GM23338 (cell line): ENCODE measurements around the gene WIPI1.
"Not testable (repeated sequence)": the region's sequence is repeated elsewhere in the genome, so short reads cannot be mapped to it uniquely, and the experiment has no call there.

Source experiments
- CREB1 ChIP-seq: fragments of 250-450 bp; sonication (Bioruptor Pico); IDR thresholded peaks from 2 replicates; pipeline ENCODE4 v1.5.0; 2020; ENCODE audit warnings: low read depth, mild to moderate bottlenecking, moderate library complexity
- CTCF ChIP-seq, 2 experiments: fragments of 200-600 bp in 1 of 2; sonication (generic) in 1 of 2; conservative IDR thresholded peaks; 2 replicates each; pipeline versions ENCODE4 v1.5.1 to v1.6.1; 2016 to 2017; ENCODE audit warnings: antibody characterized with exemption in 2 of 2, low read depth in 2 of 2, mild to moderate bottlenecking in 2 of 2, moderate library complexity in 1 of 2
- EZH2 ChIP-seq: fragments of 200-600 bp; sonication (generic); IDR thresholded peaks from one replicate; pipeline ENCODE4 v1.8.0; 2017; ENCODE audit warnings: antibody characterized with exemption, mild to moderate bottlenecking, low read depth; ENCODE audit not compliant: unreplicated experiment
- EZH2phosphoT487 ChIP-seq: fragments of 200-600 bp; sonication (generic); IDR thresholded peaks from one replicate; pipeline ENCODE4 v1.8.1; 2018; ENCODE audit warnings: antibody characterized with exemption; ENCODE audit not compliant: unreplicated experiment
- JUNB ChIP-seq: IDR thresholded peaks from one replicate; pipeline ENCODE4 v1.6.1; 2016; ENCODE audit warnings: antibody characterized with exemption; ENCODE audit not compliant: unreplicated experiment
- NANOG ChIP-seq: IDR thresholded peaks from 2 replicates; pipeline ENCODE4 v1.6.1; 2016; ENCODE audit warnings: antibody characterized with exemption, borderline replicate concordance
- POLR2AphosphoS5 ChIP-seq: IDR thresholded peaks from 2 replicates; pipeline ENCODE4 v1.6.1; 2016; ENCODE audit warnings: antibody characterized with exemption, low read depth
- TF ChIP-seq, protein P1 (sequence below): IDR thresholded peaks from 2 replicates; pipeline ENCODE4 v1.6.1; 2016; ENCODE audit warnings: antibody characterized with exemption
- TF ChIP-seq, protein P2 (sequence below): IDR thresholded peaks from one replicate; pipeline ENCODE4 v1.6.1; 2018; ENCODE audit warnings: antibody characterized with exemption; ENCODE audit not compliant: unreplicated experiment

- TF ChIP-seq CTCF (conservative IDR thresholded peaks at IDR 0.05; ENCODE audit: low read depth in 2 of 2); POLR2AphosphoS5; JUNB; EZH2; CREB1 (CRISPR knock-in tag); NANOG; EZH2phosphoT487: not testable (repeated sequence)
- TF ChIP-seq, protein P1, sequence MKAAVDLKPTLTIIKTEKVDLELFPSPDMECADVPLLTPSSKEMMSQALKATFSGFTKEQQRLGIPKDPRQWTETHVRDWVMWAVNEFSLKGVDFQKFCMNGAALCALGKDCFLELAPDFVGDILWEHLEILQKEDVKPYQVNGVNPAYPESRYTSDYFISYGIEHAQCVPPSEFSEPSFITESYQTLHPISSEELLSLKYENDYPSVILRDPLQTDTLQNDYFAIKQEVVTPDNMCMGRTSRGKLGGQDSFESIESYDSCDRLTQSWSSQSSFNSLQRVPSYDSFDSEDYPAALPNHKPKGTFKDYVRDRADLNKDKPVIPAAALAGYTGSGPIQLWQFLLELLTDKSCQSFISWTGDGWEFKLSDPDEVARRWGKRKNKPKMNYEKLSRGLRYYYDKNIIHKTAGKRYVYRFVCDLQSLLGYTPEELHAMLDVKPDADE: not testable (repeated sequence)
- TF ChIP-seq, protein P2, sequence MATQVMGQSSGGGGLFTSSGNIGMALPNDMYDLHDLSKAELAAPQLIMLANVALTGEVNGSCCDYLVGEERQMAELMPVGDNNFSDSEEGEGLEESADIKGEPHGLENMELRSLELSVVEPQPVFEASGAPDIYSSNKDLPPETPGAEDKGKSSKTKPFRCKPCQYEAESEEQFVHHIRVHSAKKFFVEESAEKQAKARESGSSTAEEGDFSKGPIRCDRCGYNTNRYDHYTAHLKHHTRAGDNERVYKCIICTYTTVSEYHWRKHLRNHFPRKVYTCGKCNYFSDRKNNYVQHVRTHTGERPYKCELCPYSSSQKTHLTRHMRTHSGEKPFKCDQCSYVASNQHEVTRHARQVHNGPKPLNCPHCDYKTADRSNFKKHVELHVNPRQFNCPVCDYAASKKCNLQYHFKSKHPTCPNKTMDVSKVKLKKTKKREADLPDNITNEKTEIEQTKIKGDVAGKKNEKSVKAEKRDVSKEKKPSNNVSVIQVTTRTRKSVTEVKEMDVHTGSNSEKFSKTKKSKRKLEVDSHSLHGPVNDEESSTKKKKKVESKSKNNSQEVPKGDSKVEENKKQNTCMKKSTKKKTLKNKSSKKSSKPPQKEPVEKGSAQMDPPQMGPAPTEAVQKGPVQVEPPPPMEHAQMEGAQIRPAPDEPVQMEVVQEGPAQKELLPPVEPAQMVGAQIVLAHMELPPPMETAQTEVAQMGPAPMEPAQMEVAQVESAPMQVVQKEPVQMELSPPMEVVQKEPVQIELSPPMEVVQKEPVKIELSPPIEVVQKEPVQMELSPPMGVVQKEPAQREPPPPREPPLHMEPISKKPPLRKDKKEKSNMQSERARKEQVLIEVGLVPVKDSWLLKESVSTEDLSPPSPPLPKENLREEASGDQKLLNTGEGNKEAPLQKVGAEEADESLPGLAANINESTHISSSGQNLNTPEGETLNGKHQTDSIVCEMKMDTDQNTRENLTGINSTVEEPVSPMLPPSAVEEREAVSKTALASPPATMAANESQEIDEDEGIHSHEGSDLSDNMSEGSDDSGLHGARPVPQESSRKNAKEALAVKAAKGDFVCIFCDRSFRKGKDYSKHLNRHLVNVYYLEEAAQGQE: not testable (repeated sequence)
Observed at GRCh38 chr17:68376178-68376577, 81.1 kb downstream of the WIPI1 start.
